Esophagus (tissue), 2 donors: ENCODE results near the gene UPF3B. TPM values are rescaled to one million over a fixed set of nuclear protein-coding genes. Genes with fewer than 3 reads are reported as not detected.

Experiments used
- H3K27ac ChIP-seq, 2 donors: one replicate each; pipeline ENCODE4 v1.5.1; 2013; ENCODE audit warnings: low read depth in 2 of 2, mild to moderate bottlenecking in 2 of 2, inconsistent platforms in 1 of 2, low read length in 1 of 2, moderate library complexity in 1 of 2
- H3K27me3 ChIP-seq, 2 donors: one replicate each; pipeline ENCODE4 v1.6.1; 2013; ENCODE audit warnings: low read length in 2 of 2, control low read depth in 1 of 2, mild to moderate bottlenecking in 1 of 2; ENCODE audit not compliant: insufficient read depth in 2 of 2, control insufficient read depth in 1 of 2
- H3K36me3 ChIP-seq, 2 donors: one replicate each; pipeline ENCODE4 v1.6.1; 2013; ENCODE audit warnings: low read length in 1 of 2; ENCODE audit not compliant: control insufficient read depth in 2 of 2, insufficient read depth in 2 of 2
- H3K4me1 ChIP-seq, 2 donors: one replicate each; pipeline ENCODE4 v1.6.1; 2013; ENCODE audit warnings: low read length in 1 of 2; ENCODE audit not compliant: control insufficient read depth in 2 of 2, insufficient read depth in 2 of 2
- H3K4me3 ChIP-seq, 2 donors: one replicate each; pipeline ENCODE4 v1.5.1; 2013; ENCODE audit warnings: low read length in 2 of 2, mild to moderate bottlenecking in 2 of 2, low read depth in 1 of 2, moderate library complexity in 1 of 2
- H3K9me3 ChIP-seq, 2 donors: one replicate each; pipeline ENCODE4 v1.6.1; 2013; ENCODE audit warnings: mild to moderate bottlenecking in 2 of 2, low read depth in 1 of 2, low read length in 1 of 2, moderate library complexity in 1 of 2; ENCODE audit not compliant: control insufficient read depth in 2 of 2, insufficient read depth in 1 of 2
- WGBS, 2 donors: extraction: QIAGEN DNeasy Blood & Tissue Kit; methylation state at CpG; one replicate each; pipeline ENCODE4 v1.1.7; 2013; 5-methylcytosine and 5-hydroxymethylcytosine counted together
- polyA plus RNA-seq, 2 donors: library from polyadenylated mRNA; stranded (reverse); fragments of 200-250 nt; gene quantifications; one replicate each; pipeline ENCODE4 v1.2.3, GENCODE V29; 2013
- donor health status: healthy with polysubstance abuse.
- donor health status: Bipolar disorder and iron deficiency.

Gene UPF3B
- polyA plus RNA-seq, 2 donors, result 7.9 to 20.6 TPM

- no peaks in the 10 kb centered on the region for H3K36me3 ChIP-seq
- no peaks in the 10 kb centered on the region for H3K9me3 ChIP-seq
- H3K4me3 ChIP-seq, result no peak overlapping the region
- no peak overlapping the region for H3K27ac ChIP-seq
- H3K4me1 ChIP-seq, result no peaks in the 10 kb centered on the region
- WGBS, 2 donors, result 63 to 66% methylated on average over 11 of the region's 11 CpGs
- H3K27me3 ChIP-seq, result no peaks in the 10 kb centered on the region
Observed at GRCh38 chrX:119880552-119881437, 28.0 kb upstream of the UPF3B start.

GRCh38 chrX:119880076-119880475 lies 27.3 kb upstream of the UPF3B start:
- H3K9me3 ChIP-seq, result no peaks in the 10 kb centered on the region
- H3K4me1 ChIP-seq, result no peaks in the 10 kb centered on the region

GRCh38 chrX:119878740-119879139 lies 26.0 kb upstream of the UPF3B start:
- Histone ChIP-seq H3K27me3 (no peaks in the 10 kb centered on the region), H3K9me3 (no peaks in the 10 kb centered on the region), H3K4me3 (no peak overlapping the region), H3K27ac (no peak overlapping the region), H3K36me3 (no peaks in the 10 kb centered on the region), H3K4me1 (no peaks in the 10 kb centered on the region)
- 57 to 70% methylated on average over 2 of the region's 2 CpGs for WGBS, 2 donors

More at GRCh38 chrX:119880076-119880475, 27.3 kb upstream of the UPF3B start:
- Histone ChIP-seq H3K27me3 (no peaks in the 10 kb centered on the region), H3K27ac (no peak overlapping the region), H3K36me3 (no peaks in the 10 kb centered on the region), H3K4me3 (no peak overlapping the region)
- WGBS, 2 donors, result 72% methylated on average over 5 of the region's 5 CpGs

GRCh38 chrX:119871599-119872395 lies 19.0 kb upstream of the UPF3B start, which contains the start of the genes NDUFA1 and RNF113A:
TSS of gene NDUFA1 (plus strand) at chrX:119871832. CDS start at chrX:119871912, 80 bp downstream.
TSS of gene RNF113A (minus strand) at chrX:119871733. CDS start at chrX:119871613, 120 bp downstream.
- Histone ChIP-seq H3K36me3 (no peaks in the 10 kb centered on the region), H3K27ac (peak within 1 kb of the TSS; percentile 95 to 97), H3K4me3 (peak within 1 kb of the TSS; percentile 76 to 79), H3K9me3 (no peaks in the 10 kb centered on the region), H3K4me1 (no peaks in the 10 kb centered on the region), H3K27me3 (no peaks in the 10 kb centered on the region)
- WGBS, 2 donors, result 0 to 34% methylated on average over 55 to 62 of the region's 62 CpGs

DNA sequence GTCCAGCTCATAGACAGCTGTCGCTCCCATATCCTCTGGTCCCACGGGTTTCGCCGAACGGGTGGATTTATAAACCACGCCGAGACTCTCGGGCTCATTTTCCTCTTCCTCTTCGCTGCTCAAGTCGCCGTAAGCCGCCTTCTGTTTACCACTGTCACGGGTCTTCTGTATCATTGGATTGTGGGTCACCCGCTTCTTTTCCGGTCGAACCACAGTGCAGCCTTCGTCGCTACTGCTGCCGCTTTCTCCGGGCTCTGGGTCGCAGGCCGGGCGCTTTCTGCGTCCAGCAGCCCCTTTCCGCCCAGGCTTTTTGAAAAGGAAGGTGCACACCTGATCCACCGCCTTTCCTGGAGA lies 18.5 kb upstream of the UPF3B start:
- H3K4me1 ChIP-seq, result no peaks in the 10 kb centered on the region
- H3K27ac ChIP-seq, result peak overlapping the region; percentile 93 to 97
- no peaks in the 10 kb centered on the region for H3K36me3 ChIP-seq
- 0 to 34% methylated on average over 26 of the region's 26 CpGs for WGBS, 2 donors
- peak overlapping the region; percentile 76 to 79 for H3K4me3 ChIP-seq
- H3K9me3 ChIP-seq, result no peaks in the 10 kb centered on the region
- no peaks in the 10 kb centered on the region for H3K27me3 ChIP-seq

GRCh38 chrX:119870626-119871131 lies 17.9 kb upstream of the UPF3B start:
- H3K9me3 ChIP-seq, result no peaks in the 10 kb centered on the region
- no peaks in the 10 kb centered on the region for H3K36me3 ChIP-seq
- no peaks in the 10 kb centered on the region for H3K27me3 ChIP-seq
- peak overlapping the region; percentile 93 to 97 for H3K27ac ChIP-seq
- H3K4me3 ChIP-seq, result peak overlapping the region; percentile 76 to 79
- no peaks in the 10 kb centered on the region for H3K4me1 ChIP-seq
- 1 to 33% methylated on average over 25 of the region's 25 CpGs for WGBS, 2 donors

DNA sequence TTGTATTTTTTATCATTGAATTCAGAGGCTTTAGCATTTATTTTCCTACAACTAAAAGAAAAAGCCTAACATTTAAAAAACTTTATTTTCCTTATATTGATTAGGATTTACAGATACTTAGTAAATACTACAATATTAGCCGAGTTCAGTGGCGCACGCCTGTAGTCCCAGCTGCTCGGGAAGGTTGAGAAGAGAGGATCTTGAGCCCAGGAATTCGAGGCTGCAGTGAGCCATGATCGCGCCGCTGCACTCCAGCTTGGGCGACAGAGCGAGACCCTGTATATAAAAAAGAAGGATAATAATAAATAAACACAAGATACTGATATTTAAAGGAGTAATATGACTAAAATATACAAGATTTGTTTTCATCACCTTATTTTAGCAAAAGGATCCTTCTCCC lies 681 bp upstream of the UPF3B start:
- H3K27ac ChIP-seq, result peak overlapping the region; percentile 16 to 54
- peak overlapping the region in 1 of 2 donors; percentile 34 for H3K4me3 ChIP-seq

DNA sequence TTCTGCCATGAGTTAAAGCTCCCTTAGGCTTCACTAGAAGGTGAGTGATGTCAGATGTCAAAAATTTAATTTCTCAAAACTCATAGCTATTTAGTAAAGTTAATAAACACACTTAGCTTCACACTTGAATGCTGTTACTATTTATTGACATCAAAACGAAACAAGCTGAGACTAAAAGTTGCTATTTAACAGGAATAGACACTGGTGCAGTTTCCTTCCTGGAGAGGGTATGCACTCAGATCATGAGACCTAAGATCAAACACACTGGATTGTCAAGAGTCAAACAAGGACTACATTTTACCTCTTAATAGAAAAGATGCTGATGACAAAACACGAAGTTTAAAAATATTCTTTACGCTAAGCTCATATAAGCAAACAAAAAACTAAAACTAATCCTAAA lies 18.9 kb downstream of the UPF3B start:
- Histone ChIP-seq H3K4me3 (no peak overlapping the region), H3K9me3 (no peaks in the 10 kb centered on the region), H3K36me3 (peaks cover 0 to 3% of the 10 kb centered on the region in 2 donors), H3K27me3 (peaks cover 0 to 2% of the 10 kb centered on the region in 2 donors), H3K4me1 (no peaks in the 10 kb centered on the region), H3K27ac (no peak overlapping the region)
- WGBS, 2 donors, result 76 to 83% methylated on average over 3 of the region's 3 CpGs

More for the DNA sequence above, 681 bp upstream of the UPF3B start:
- no peaks in the 10 kb centered on the region for H3K36me3 ChIP-seq
- no peaks in the 10 kb centered on the region for H3K4me1 ChIP-seq
- 33 to 62% methylated on average over 10 of the region's 10 CpGs for WGBS, 2 donors
- no peaks in the 10 kb centered on the region for H3K27me3 ChIP-seq
- no peaks in the 10 kb centered on the region for H3K9me3 ChIP-seq

DNA sequence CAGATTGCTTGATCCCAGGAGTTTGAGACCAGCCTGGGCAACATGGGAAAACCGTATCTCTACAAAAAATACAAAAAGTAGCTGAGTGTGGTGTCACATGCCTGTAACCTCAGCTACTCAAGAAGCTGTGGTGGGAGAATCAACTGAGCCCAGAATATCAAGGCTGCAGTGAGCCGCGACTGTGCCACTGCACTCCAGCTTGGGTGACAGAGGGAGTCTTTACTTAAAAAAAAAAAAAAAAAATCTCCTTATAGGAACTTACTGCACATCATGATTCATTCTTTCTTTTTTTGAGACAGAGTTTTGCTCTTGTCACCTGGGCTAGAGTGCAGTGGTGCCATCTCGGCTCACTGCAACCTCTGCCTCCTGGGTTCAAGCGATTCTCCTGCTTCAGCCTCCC lies 24.3 kb downstream of the UPF3B start:
- Histone ChIP-seq H3K4me1 (no peaks in the 10 kb centered on the region), H3K4me3 (no peak overlapping the region), H3K27me3 (no peaks in the 10 kb centered on the region), H3K27ac (no peak overlapping the region), H3K9me3 (no peaks in the 10 kb centered on the region), H3K36me3 (no peaks in the 10 kb centered on the region)
- 90 to 95% methylated on average over 5 of the region's 5 CpGs for WGBS, 2 donors
